Measurements from ENCODE around the gene SPECC1L. TPM values are rescaled to one million over a fixed set of nuclear protein-coding genes. Genes with fewer than 3 reads are reported as not detected.
"Not testable (repeated sequence)": the region's sequence is repeated elsewhere in the genome, so short reads cannot be mapped to it uniquely, and the experiment has no call there.

SPECC1L gene
- total RNA-seq, 1 experiment from 2014 or later = 14.1 TPM

DNA sequence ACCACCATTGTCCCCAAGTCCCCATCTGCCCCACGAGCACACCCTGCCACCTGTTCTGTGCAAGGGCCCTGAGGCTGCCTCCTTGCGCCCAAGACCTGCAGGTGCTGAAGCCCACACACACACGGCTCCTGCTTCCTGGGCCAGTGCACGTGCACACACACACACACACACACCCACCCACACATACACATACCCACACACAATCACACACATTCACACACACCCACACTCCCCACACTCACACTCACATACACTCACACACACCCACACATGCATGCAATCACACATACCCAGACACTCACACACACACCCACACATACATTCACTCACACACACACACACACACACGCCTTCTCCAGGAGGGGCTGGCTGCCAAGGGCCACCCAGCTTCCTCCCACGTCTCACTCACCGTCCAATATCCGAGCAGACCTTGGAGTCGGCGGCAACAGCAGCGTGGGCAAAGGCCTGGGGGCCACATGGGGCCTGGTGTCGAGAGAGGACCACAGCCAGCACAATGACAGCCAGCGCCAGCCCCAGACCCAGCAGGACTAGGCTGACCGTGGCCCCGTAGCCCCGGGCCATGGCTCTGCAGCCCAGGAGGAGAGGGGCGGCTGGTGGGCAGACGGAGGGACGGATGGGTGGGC lies 26.4 kb upstream of the SPECC1L start:
- Histone ChIP-seq H3F3A (ENCODE audit: low read length, unreplicated experiment) (no peaks in the 10 kb centered on the region), H3K27me3 (ENCODE audit: low read length) (no peaks in the 10 kb centered on the region), H3K79me2 (ENCODE audit: low read length) (no peaks in the 10 kb centered on the region), H3K4me1 (ENCODE audit: insufficient read depth, low read length) (peaks cover 6% of the 10 kb centered on the region), H3K36me3 (ENCODE audit: low read depth, low read length) (no peaks in the 10 kb centered on the region), H3K27ac (ENCODE audit: low read length) (no peak overlapping the region), H3K9me2 (replicated peaks; ENCODE audit: low read length) (no peaks in the 10 kb centered on the region), H3K9me3 (ENCODE audit: low read length) (no peaks in the 10 kb centered on the region), H3K9ac (ENCODE audit: low read length) (no peak overlapping the region), H2AFZ (ENCODE audit: low read length) (no peak overlapping the region), H3K4me2 (ENCODE audit: low read length) (no peak overlapping the region), H4K20me1 (ENCODE audit: low read length) (no peaks in the 10 kb centered on the region), H3K4me3 (ENCODE audit: low read length) (no peak overlapping the region)
- intact Hi-C loops (cut with micrococcal nuclease) = no loop called here
- POLR2A ChIA-PET (ENCODE audit: unreplicated experiment) = no interaction called here
- TF ChIP-seq EZH2phosphoT487 (IDR thresholded peaks at IDR 0.05; ENCODE audit: borderline replicate concordance, low read length) (no peak), EZH2 (IDR thresholded peaks at IDR 0.05; ENCODE audit: low read length, unreplicated experiment) (no peak), CTCF (conservative IDR thresholded peaks at IDR 0.05; ENCODE audit: low read depth, low read length) (no peak)
- no peak for DNase-seq
- no TSS peak for BruUV-seq (replicated peaks)
- ATAC-seq = no peak
- CTCF ChIA-PET = no interaction called here

DNA sequence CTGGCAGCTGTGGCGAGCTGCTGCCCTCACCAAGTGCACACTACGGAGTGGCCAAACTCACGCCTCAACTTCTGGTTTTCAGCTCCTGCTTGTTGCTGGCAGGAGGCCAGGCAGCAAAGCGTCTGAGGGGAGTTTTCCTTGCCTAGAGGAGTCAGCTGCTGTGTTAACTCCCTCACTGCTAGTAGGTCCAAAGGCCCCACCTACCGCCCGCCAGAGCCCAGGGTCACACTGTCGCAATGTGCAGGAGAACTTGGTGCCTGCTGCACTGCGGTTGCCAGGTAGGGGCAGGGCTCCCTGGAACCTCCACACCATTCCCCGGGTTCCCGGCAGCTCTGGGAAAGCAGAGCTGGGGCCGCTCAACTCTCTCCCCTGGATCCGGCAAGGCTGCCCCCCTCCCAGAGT lies 25.6 kb upstream of the SPECC1L start, which contains the start of gene GGT5:
TSS of gene GGT5 (minus strand) at position 53 of the 402 bp plus-strand sequence. CDS start 357 bp downstream, outside the sequence.
- H3K79me2 ChIP-seq (ENCODE audit: low read length); BruUV-seq (replicated peaks); H2AFZ ChIP-seq (ENCODE audit: low read length); H3K27me3 ChIP-seq (ENCODE audit: low read length); H3K4me3 ChIP-seq (ENCODE audit: low read length); ATAC-seq; H4K20me1 ChIP-seq (ENCODE audit: low read length); H3K9me2 ChIP-seq (replicated peaks; ENCODE audit: low read length); H3K27ac ChIP-seq (ENCODE audit: low read length); H3K4me1 ChIP-seq (ENCODE audit: insufficient read depth, low read length); DNase-seq; H3K9ac ChIP-seq (ENCODE audit: low read length); POLR2A ChIA-PET (ENCODE audit: unreplicated experiment); H3K4me2 ChIP-seq (ENCODE audit: low read length); H3K9me3 ChIP-seq (ENCODE audit: low read length); H3K36me3 ChIP-seq (ENCODE audit: low read depth, low read length); CTCF ChIA-PET; H3F3A ChIP-seq (ENCODE audit: low read length, unreplicated experiment): not testable (repeated sequence)
- intact Hi-C loops (cut with micrococcal nuclease) = loop anchor here (5.0 kb wide), 1 partner anchor 38 kb away; no protein-coding TSS in a partner anchor

- CTCF ChIA-PET; H4K20me1 ChIP-seq (ENCODE audit: low read length); H3K4me2 ChIP-seq (ENCODE audit: low read length); DNase-seq; H3K9me3 ChIP-seq (ENCODE audit: low read length); H3K4me3 ChIP-seq (ENCODE audit: low read length); H2AFZ ChIP-seq (ENCODE audit: low read length); H3F3A ChIP-seq (ENCODE audit: low read length, unreplicated experiment); H3K27me3 ChIP-seq (ENCODE audit: low read length); POLR2A ChIA-PET (ENCODE audit: unreplicated experiment); H3K36me3 ChIP-seq (ENCODE audit: low read depth, low read length); BruUV-seq (replicated peaks); ATAC-seq; H3K9ac ChIP-seq (ENCODE audit: low read length); H3K27ac ChIP-seq (ENCODE audit: low read length); H3K79me2 ChIP-seq (ENCODE audit: low read length); H3K4me1 ChIP-seq (ENCODE audit: insufficient read depth, low read length); H3K9me2 ChIP-seq (replicated peaks; ENCODE audit: low read length): not testable (repeated sequence)
- intact Hi-C loops (cut with micrococcal nuclease) = loop anchor here (2.0 to 5.0 kb wide), 2 partner anchors 39 to 57 kb away; no protein-coding TSS in a partner anchor
Observed at GRCh38 chr22:24245584-24246561, 24.8 kb upstream of the SPECC1L start.

Measured in PC-3 (cell line).